ENCODE measurements around the gene LTB.

The LTB gene

DNA sequence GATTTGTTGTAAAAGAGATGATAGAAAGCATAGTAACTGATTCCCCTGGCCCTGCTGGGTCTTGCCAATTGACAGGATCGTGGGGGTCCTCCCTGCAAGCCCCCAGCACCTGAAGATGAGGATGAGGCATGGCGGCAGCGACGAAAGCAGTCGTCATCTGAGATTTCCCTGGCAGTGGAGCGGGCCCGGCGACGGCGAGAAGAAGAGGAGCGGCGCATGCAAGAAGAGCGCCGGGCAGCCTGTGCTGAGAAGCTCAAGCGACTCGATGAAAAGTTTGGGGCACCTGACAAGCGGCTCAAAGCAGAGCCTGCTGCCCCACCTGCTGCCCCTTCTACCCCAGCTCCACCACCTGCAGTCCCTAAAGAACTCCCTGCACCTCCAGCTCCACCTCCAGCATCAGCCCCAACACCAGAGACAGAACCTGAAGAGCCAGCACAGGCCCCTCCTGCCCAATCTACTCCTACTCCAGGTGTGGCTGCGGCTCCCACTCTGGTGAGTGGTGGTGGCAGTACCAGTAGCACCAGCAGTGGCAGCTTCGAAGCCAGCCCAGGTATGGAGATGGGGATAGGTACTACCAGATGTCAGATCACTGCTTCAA, 45.6 kb upstream of the LTB start:
- peaks cover 95% of the 10 kb centered on the region for H3K36me3 ChIP-seq
- H3K4me1 ChIP-seq (ENCODE audit: control insufficient read depth in 1 of 2, insufficient read depth in 1 of 2, low read depth in 1 of 2, low read length in 1 of 2), result peaks cover 4 to 7% of the 10 kb centered on the region in 2 experiments
- no peaks in the 10 kb centered on the region for H3K27me3 ChIP-seq
- no peak overlapping the region for H3K27ac ChIP-seq
- no peaks in the 10 kb centered on the region for H3K9me3 ChIP-seq
- TF ChIP-seq CTCF (IDR thresholded peaks at IDR 0.05), result no peak
- H3K4me3 ChIP-seq (ENCODE audit: low read depth in 1 of 2, low read length in 1 of 2), result no peak overlapping the region

DNA sequence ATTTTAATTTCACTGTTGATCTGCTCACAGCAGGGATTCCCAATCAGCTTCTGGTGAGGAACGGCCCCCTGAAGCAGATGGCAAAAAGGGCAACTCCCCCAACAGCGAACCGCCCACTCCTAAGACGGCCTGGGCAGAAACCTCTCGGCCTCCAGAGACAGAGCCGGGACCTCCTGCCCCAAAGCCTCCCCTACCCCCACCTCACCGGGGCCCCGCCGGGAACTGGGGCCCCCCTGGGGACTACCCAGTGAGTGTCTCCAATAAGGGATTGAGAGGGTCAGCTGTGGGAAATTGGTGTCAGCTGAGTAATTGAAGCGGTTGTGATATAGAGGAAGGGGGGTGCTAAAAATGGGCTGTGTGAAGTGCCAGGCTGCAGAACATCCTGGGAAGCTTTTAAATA, 44.7 kb upstream of the LTB start:
- H3K9me3 ChIP-seq, result no peaks in the 10 kb centered on the region
- H3K27me3 ChIP-seq, result no peaks in the 10 kb centered on the region
- peaks cover 86% of the 10 kb centered on the region for H3K36me3 ChIP-seq
- no peak for TF ChIP-seq CTCF (IDR thresholded peaks at IDR 0.05)
- peaks cover 13 to 15% of the 10 kb centered on the region in 2 experiments for H3K4me1 ChIP-seq (ENCODE audit: control insufficient read depth in 1 of 2, insufficient read depth in 1 of 2, low read depth in 1 of 2, low read length in 1 of 2)
- no peak overlapping the region for H3K4me3 ChIP-seq (ENCODE audit: low read depth in 1 of 2, low read length in 1 of 2)
- H3K27ac ChIP-seq, result no peak overlapping the region

GRCh38 chr6:31624070-31624469, 41.8 kb upstream of the LTB start:
- no peaks in the 10 kb centered on the region for H3K27me3 ChIP-seq
- H3K4me3 ChIP-seq (ENCODE audit: low read depth in 1 of 2, low read length in 1 of 2), result no peak overlapping the region
- TF ChIP-seq CTCF (IDR thresholded peaks at IDR 0.05), result no peak
- peaks cover 57% of the 10 kb centered on the region for H3K36me3 ChIP-seq
- no peaks in the 10 kb centered on the region for H3K9me3 ChIP-seq
- H3K27ac ChIP-seq, result peak overlapping the region; percentile 99
- H3K4me1 ChIP-seq (ENCODE audit: control insufficient read depth in 1 of 2, insufficient read depth in 1 of 2, low read depth in 1 of 2, low read length in 1 of 2), result peaks cover 30 to 33% of the 10 kb centered on the region in 2 experiments

GRCh38 chr6:31622684-31623091, 40.5 kb upstream of the LTB start:
- Histone ChIP-seq H3K27ac (peak overlapping the region; percentile 99), H3K9me3 (no peaks in the 10 kb centered on the region), H3K27me3 (no peaks in the 10 kb centered on the region), H3K4me1 (ENCODE audit: control insufficient read depth in 1 of 2, insufficient read depth in 1 of 2, low read depth in 1 of 2, low read length in 1 of 2) (peaks cover 34 to 37% of the 10 kb centered on the region in 2 experiments), H3K36me3 (peaks cover 44% of the 10 kb centered on the region), H3K4me3 (ENCODE audit: low read depth in 1 of 2, low read length in 1 of 2) (peak overlapping the region in 1 of 2 experiments; percentile 99)
- no peak for TF ChIP-seq CTCF (IDR thresholded peaks at IDR 0.05)

GRCh38 chr6:31621991-31622390, 39.8 kb upstream of the LTB start:
- Histone ChIP-seq H3K27me3 (no peaks in the 10 kb centered on the region), H3K9me3 (no peaks in the 10 kb centered on the region), H3K4me1 (ENCODE audit: control insufficient read depth in 1 of 2, insufficient read depth in 1 of 2, low read depth in 1 of 2, low read length in 1 of 2) (peaks cover 37 to 38% of the 10 kb centered on the region in 2 experiments), H3K4me3 (ENCODE audit: low read depth in 1 of 2, low read length in 1 of 2) (peak overlapping the region; percentile 73 to 99), H3K27ac (peak overlapping the region; percentile 99), H3K36me3 (peaks cover 37% of the 10 kb centered on the region)
- TF ChIP-seq CTCF (IDR thresholded peaks at IDR 0.05), result no peak

Measured in neutrophil (primary cell).